Measurements from ENCODE around the gene ARRDC3.
"Not testable (repeated sequence)": the region's sequence is repeated elsewhere in the genome, so short reads cannot be mapped to it uniquely, and the experiment has no call there.

ARRDC3 gene

DNA sequence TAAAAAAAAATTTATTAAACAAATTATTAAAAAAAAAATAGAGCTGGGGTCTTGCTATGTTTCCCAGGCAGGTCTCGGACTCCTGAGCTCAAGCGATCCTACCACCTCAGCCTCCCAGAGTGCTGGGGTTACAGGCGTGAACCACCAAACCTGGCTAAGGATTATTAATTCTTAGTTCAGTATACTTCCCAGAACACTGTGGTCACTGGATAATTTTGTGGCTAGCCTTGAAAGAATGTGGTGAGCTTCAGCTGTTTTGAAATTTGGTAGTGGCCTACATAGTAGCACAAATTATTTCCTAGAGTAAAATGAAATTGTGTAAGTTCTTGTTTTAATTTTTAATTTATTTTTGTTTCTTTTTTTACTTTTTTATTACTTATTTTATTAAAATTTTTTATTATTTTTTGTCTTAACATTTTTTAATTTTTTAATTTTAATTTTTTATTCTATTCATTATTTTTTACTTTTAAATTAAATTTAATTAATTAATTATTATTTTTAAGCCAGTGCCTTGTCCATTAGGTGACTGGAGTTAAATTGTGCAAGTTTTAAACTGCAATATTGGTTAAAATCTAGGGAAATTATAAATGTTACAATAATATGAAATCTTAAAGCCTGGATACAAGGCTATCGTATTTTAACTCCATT lies 23.0 kb downstream of the ARRDC3 start:
- no peaks in the 10 kb centered on the region for H3K9me3 ChIP-seq (ENCODE audit: control insufficient read depth, insufficient read depth, low read length)
- no peaks in the 10 kb centered on the region for H3K36me3 ChIP-seq (ENCODE audit: insufficient read depth, low read length)
- no peak overlapping the region for H3K9ac ChIP-seq (ENCODE audit: low read depth, low read length)
- H3K4me1 ChIP-seq (ENCODE audit: insufficient read depth, low read length) = peaks cover 9% of the 10 kb centered on the region

DNA sequence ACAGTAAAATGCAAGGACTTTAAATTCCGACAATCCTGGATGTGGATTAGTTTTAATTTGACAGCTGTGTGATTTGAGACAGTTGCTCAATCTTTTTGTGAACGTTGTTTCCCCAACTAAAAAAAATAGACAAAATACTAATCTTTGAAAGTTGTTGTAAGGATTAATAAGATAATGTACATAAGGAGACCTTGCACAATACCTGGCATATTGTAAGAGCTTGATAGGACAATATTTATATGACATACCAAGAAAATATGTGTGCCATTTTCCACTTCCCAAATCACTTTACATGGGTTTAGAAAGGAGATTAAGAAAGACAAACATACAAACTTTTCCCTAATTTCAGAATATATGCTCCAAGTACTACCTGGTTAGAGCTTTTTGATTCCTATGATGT lies 25.3 kb downstream of the ARRDC3 start:
- no peaks in the 10 kb centered on the region for H3K9me3 ChIP-seq (ENCODE audit: control insufficient read depth, insufficient read depth, low read length)
- no peaks in the 10 kb centered on the region for H3K36me3 ChIP-seq (ENCODE audit: insufficient read depth, low read length)
- peaks cover 9% of the 10 kb centered on the region for H3K4me1 ChIP-seq (ENCODE audit: insufficient read depth, low read length)
- no peak overlapping the region for H3K9ac ChIP-seq (ENCODE audit: low read depth, low read length)

DNA sequence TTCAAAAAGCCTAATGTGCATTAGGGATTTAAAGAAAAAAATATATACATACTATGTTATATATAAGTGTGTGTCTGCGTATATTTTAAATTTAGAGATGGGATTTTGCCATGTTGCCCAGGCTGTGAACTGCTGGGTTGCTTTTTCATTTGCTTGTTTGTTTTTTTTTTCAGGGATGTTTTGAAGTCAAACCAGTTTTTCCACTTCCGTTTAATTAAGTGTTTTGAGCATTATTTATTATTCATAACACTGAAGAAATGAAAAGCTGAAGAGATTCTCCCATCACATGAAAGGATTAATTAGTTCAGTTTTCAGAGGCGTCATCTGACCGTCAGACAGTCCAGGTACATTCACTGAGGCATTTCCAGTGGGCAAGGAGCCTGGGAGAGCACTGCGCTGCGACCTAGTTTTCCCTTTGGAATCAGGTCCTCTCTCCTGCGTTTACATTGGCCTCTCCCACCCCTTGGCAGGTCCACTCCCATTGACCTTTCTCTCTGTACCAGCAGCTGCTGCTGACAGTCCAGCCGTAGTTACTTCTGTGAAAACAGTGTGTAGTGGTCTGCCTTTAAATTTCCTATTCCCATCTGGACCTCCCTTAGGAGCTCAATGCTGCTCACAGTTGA lies 26.0 kb downstream of the ARRDC3 start:
- no peaks in the 10 kb centered on the region for H3K36me3 ChIP-seq (ENCODE audit: insufficient read depth, low read length)
- H3K4me1 ChIP-seq (ENCODE audit: insufficient read depth, low read length) = peaks cover 9% of the 10 kb centered on the region
- no peaks in the 10 kb centered on the region for H3K9me3 ChIP-seq (ENCODE audit: control insufficient read depth, insufficient read depth, low read length)
- no peak overlapping the region for H3K9ac ChIP-seq (ENCODE audit: low read depth, low read length)

DNA sequence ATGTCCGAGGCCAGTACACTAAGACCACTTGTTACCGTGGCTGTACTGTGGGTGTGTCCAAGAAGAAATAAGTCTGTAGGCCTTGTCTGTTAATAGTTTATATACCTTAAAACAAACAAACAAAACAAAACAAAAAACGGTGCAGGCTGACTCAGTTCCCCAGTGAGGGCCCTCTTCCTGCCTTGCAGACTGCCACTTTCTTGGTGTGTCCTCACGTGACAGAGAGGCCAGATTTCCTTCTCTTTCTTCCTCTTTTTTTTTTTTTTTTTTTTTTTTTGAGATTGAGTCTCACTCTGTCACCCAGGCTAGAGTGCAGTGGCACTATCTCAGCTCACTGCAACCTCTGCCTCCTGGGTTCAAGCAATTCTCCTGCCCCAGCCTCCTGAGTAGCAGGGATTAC lies 28.2 kb downstream of the ARRDC3 start:
- not testable (repeated sequence) for H3K9me3 ChIP-seq (ENCODE audit: control insufficient read depth, insufficient read depth, low read length); H3K9ac ChIP-seq (ENCODE audit: low read depth, low read length); H3K36me3 ChIP-seq (ENCODE audit: insufficient read depth, low read length); H3K4me1 ChIP-seq (ENCODE audit: insufficient read depth, low read length)

DNA sequence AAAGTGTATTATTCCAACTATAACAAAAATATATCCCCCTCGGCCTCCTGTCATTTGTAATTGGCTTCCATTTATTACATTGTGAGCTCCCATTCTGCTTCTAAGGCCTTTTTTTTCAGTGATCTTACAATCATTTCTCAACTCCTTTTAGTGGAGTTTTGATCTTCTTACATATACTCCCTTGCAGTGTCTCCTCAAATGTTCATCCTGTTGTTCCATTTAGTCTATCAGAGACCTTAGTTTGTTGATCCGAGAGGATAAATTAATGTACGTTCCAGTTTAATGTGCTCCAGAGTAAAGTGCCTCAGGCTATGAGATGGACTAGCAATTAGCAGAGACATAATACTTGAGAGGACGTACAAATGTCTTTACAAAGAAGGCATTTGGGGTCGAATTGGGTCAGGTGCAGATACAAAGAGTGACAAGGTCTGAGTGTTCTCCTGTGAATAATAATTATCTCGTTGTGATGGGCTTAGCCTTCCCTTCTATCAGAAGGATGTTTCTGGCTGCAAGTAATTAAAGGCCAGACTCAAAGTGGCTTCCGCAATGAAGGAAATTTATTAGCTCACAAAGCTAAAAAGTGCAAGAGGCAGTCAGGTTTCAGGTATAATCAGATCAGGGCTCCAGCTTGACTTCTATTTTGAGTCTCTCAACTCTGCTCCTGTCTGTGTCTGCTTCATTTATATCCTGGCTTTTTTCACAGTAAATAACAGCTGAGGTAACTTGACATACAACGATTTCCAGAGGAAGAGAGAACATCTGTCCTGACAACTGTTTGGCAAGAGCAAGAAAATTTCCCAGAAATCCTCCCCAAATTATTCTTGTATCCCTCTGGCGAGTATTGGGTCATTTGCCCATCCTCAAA lies 30.1 kb downstream of the ARRDC3 start:
- H3K9me3 ChIP-seq (ENCODE audit: control insufficient read depth, insufficient read depth, low read length) = no peaks in the 10 kb centered on the region
- peaks cover 4% of the 10 kb centered on the region for H3K4me1 ChIP-seq (ENCODE audit: insufficient read depth, low read length)
- H3K9ac ChIP-seq (ENCODE audit: low read depth, low read length) = no peak overlapping the region
- H3K36me3 ChIP-seq (ENCODE audit: insufficient read depth, low read length) = no peaks in the 10 kb centered on the region

DNA sequence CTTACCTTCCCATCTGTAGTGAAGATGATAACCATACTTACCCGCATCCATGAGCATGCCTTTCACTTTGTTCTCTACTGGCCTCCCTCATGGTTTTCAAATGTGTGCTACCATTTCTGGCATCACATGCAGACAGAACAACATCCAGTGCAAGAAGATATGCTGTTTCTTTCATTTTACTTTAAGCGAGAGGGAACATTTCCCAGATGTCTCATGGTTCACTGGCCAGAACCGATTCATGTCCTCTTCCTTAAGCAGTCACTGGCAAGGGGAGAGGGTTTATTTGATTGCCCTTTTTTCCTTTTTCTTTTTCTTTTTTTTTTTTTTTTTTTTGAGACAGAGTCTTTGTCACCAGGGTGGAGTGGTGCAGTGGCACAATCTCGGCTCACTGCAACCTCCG lies 37.7 kb downstream of the ARRDC3 start:
- Histone ChIP-seq H3K9ac (ENCODE audit: low read depth, low read length) (no peak overlapping the region), H3K9me3 (ENCODE audit: control insufficient read depth, insufficient read depth, low read length) (no peaks in the 10 kb centered on the region; the same call in 1 of the 2 replicates), H3K4me1 (ENCODE audit: insufficient read depth, low read length) (peaks cover under 1% of the 10 kb centered on the region; the same call in 1 of the 2 replicates), H3K36me3 (ENCODE audit: insufficient read depth, low read length) (no peaks in the 10 kb centered on the region)

DNA sequence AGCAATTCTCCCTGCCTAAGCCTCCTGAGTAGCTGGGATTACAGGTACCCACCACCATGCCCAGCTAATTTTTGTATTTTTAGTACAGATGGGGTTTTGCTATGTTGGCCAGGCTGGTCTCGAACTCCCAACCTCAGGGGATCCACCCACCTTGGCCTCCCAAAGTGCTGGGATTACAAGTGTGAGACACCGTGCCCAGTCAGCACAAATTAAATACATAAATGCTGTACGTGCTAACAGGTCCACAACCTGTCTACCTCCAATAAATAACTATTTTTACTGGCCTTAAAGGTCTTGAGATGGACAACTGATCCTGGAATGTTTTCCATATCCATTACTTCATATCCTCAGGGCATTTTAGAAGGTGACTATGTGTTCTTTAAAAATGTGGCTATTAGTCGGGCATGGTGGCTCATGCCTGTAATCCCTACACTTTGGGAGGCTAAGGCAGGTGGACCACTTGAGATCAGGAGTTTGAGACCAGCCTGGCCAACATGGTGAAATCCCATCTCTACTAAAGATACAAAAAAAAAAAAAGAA lies 38.4 kb downstream of the ARRDC3 start:
- not testable (repeated sequence) for H3K36me3 ChIP-seq (ENCODE audit: insufficient read depth, low read length); H3K4me1 ChIP-seq (ENCODE audit: insufficient read depth, low read length); H3K9me3 ChIP-seq (ENCODE audit: control insufficient read depth, insufficient read depth, low read length); H3K9ac ChIP-seq (ENCODE audit: low read depth, low read length)

DNA sequence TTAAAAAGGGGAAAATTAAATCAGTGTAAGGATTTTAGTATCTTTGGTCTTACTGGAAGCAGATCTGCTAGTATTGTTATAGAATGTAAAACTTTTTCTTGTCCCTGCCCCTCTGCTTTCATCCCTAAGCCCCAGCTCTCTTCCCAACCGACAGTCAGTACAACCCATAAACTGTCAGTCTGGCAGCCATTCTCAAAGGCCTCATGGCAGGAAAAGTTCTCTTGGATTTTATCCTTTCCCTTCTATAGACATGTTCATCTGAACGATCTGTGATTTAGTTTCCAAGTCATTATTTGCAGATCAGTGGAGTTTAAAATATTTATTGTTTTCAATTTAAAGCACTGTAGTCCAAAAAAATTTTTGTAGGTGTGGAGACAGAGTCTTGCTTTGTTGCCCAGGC lies 39.2 kb downstream of the ARRDC3 start:
- Histone ChIP-seq H3K9me3 (ENCODE audit: control insufficient read depth, insufficient read depth, low read length) (no peaks in the 10 kb centered on the region; the same call in 1 of the 2 replicates), H3K36me3 (ENCODE audit: insufficient read depth, low read length) (no peaks in the 10 kb centered on the region), H3K9ac (ENCODE audit: low read depth, low read length) (no peak overlapping the region), H3K4me1 (ENCODE audit: insufficient read depth, low read length) (peaks cover 9% of the 10 kb centered on the region; the same call in 1 of the 2 replicates)

DNA sequence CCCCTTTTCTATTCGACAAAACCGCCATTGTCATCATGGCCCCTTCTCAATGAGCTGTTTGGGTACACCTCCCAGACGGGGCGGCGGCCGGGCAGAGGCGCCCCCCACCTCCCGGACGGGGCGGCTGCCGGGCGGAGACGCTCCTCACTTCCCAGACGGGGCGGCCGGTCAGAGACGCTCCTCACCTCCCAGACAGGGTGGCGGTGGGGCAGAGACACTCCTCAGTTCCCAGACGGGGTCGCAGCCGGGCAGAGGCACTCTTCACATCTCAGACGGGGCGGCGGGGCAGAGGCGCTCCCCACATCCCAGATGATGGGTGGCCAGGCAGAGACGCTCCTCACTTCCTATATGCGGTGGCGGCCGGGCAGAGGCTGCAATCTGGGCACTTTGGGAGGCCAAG lies 40.2 kb downstream of the ARRDC3 start:
- H3K4me1 ChIP-seq (ENCODE audit: insufficient read depth, low read length) = peaks cover 12% of the 10 kb centered on the region; the same call in 1 of the 2 replicates
- H3K36me3 ChIP-seq (ENCODE audit: insufficient read depth, low read length); H3K9me3 ChIP-seq (ENCODE audit: control insufficient read depth, insufficient read depth, low read length); H3K9ac ChIP-seq (ENCODE audit: low read depth, low read length): not testable (repeated sequence)

DNA sequence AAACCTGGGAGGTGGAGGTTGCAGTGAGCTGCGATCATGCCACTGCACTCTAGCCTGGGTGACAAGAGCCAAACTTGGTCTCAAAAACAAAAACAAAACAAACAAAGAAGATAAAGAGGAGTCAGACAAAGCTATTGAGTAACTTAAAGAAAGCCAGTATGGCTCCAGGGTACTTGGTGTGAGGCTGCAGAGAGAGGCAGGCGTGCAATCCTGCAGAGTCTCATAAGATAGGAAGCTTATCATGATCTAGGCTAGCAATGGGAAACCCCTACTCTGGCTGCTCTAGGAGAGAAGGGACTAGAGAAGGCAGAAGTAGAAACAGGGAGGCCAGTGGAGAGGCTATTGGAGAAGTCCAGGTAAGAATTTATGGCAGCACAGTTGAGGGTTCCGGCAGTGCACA lies 42.0 kb downstream of the ARRDC3 start:
- H3K4me1 ChIP-seq (ENCODE audit: insufficient read depth, low read length) = peaks cover 17% of the 10 kb centered on the region; the same call in 1 of the 2 replicates
- no peak overlapping the region for H3K9ac ChIP-seq (ENCODE audit: low read depth, low read length)
- H3K36me3 ChIP-seq (ENCODE audit: insufficient read depth, low read length) = no peaks in the 10 kb centered on the region
- no peaks in the 10 kb centered on the region; the same call in 1 of the 2 replicates for H3K9me3 ChIP-seq (ENCODE audit: control insufficient read depth, insufficient read depth, low read length)

DNA sequence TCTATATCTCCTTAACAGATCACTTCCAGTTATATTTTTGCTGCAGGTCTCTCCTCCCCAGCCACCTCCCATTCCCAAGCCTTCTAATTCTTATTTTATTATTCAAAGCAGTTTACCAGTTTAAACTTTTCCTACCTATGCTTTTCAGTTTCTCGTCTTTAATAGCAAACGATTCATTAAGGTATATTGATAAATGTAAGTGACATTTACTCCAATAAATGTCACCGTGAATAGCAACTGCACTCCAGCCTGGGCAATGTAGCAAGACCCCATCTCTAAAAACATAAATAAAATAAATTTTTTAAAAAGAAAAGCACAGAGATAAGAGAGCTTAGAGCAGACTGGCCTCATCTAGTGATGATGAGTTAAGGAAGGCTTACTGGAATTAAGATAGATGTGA lies 42.6 kb downstream of the ARRDC3 start:
- Histone ChIP-seq H3K4me1 (ENCODE audit: insufficient read depth, low read length) (peaks cover 17% of the 10 kb centered on the region; the same call in 1 of the 2 replicates), H3K36me3 (ENCODE audit: insufficient read depth, low read length) (no peaks in the 10 kb centered on the region), H3K9ac (ENCODE audit: low read depth, low read length) (no peak overlapping the region), H3K9me3 (ENCODE audit: control insufficient read depth, insufficient read depth, low read length) (no peaks in the 10 kb centered on the region)

DNA sequence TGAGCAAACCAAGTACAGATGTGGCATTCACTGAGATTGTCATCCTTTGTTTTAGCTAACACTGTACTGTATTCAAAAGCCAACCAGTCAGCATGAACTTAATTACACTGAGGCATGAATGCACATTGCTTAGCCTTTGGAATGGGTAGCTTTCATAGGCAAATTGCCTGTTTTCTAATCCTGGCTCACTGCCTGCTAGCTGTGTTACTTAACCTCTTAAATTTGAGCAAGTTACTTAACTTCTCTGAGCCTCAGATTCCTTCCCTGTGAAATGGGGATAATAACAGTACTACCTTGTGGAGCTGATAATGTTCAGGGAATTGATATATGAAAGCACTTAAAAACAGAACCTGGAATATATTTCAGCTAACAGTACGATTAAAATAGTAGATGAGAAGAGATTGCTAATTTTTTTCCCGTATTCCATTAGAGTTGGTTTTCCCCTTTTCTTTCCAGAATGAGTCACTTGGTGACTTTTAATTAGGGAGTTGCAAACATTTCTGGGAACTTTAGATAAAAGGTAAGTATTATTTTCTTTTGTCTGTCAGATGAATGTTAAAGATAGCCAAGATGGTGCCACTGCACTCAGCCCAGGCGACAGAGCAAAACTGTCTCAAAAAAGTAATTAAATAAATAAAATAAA lies 43.9 kb downstream of the ARRDC3 start:
- H3K9ac ChIP-seq (ENCODE audit: low read depth, low read length) = no peak overlapping the region
- H3K36me3 ChIP-seq (ENCODE audit: insufficient read depth, low read length) = no peaks in the 10 kb centered on the region
- no peaks in the 10 kb centered on the region for H3K9me3 ChIP-seq (ENCODE audit: control insufficient read depth, insufficient read depth, low read length)
- H3K4me1 ChIP-seq (ENCODE audit: insufficient read depth, low read length) = peaks cover 17% of the 10 kb centered on the region; the same call in 1 of the 2 replicates

DNA sequence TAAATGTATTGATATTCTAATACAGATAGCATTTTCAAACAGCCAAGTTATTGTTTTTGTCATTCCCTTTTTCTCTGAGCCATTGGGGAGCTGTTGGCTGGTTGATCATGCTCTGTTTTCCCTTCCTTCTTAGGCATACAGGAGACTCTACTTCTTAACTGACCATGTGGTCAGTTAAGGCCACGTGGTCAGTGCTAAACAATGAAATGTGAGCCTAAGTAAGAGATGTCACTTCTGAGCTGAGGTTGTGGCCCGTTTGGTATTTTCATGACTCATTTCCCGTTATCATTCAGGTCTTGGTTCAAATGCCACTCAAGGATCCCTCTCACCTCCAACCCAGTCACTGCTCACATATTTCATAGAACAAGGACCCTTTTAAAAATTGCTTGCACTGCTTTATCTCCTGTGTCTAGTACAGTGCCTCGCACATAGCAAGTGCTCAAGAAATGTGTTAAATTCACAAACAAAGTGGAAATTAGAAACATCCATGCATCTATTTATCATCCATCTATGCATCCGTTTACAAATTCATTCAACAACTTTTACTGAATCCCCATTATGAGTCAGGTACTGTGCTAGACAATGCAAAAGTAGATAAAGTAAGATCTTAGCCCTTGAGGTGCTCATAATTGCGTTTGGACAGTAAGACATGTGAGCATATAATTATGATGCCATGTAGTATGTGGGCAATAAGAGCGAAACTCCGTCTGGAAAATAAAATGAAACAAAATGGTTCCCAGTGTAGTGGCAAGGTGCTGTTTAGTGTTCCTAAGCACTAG lies 50.7 kb downstream of the ARRDC3 start:
- no peaks in the 10 kb centered on the region for H3K9me3 ChIP-seq (ENCODE audit: control insufficient read depth, insufficient read depth, low read length)
- no peak overlapping the region for H3K9ac ChIP-seq (ENCODE audit: low read depth, low read length)
- H3K4me1 ChIP-seq (ENCODE audit: insufficient read depth, low read length) = peaks cover 23% of the 10 kb centered on the region; the same call in 1 of the 2 replicates
- no peaks in the 10 kb centered on the region for H3K36me3 ChIP-seq (ENCODE audit: insufficient read depth, low read length)
